Raji (cell line): ENCODE results near the gene P2RY14.

Experiments used
- POLR2A ChIP-seq: IDR thresholded peaks from 2 replicates; pipeline ENCODE4 v1.6.1; 2011; ENCODE audit warnings: low read depth, low read length, control low read depth; ENCODE audit not compliant: insufficient read depth

Gene P2RY14

DNA sequence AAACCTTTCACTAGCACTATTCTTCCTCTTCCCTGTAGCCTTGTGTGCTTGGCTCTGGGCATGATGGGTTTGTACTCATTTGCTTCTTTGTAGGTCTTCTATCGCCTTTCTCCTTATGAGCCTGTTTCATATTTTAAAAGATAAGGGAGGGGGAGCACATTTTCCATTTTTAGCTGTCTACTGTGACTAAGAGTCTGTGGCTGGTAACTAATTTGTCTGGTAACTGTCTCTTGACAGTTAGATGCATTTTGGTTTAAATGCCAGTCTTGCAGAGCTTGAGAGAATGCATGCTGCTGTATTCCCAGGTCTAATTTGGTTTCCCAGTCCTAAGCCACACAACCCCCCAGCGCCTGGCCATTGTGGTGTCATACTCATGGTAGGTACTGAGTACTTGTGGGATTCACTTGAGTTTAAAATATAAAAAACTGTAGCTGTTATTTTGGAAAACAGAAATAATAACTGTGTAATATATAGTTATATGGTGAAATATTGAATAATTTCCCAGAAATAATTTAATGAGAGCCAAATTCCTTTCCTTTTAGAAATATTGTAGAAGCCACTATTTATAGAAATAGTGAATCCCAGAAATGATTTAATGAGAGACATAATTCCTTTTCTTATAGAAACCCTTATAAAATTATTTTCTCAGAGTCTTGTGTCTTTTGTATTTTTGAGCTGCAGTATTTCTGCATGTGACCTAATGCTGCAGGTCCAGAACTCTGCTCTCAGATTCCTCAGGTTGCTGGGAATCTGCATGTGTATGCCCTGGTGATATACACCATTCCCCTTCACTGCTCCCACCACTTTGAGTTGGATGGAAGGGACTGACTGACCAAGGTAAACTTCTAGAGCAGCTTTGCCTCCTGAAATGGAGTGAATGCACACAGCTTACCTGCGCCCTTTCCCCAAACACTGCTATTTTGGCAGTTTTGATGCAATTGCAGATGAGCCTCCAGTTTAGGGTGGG, 61.4 kb downstream of the P2RY14 start:
- no peak for TF ChIP-seq POLR2A

DNA sequence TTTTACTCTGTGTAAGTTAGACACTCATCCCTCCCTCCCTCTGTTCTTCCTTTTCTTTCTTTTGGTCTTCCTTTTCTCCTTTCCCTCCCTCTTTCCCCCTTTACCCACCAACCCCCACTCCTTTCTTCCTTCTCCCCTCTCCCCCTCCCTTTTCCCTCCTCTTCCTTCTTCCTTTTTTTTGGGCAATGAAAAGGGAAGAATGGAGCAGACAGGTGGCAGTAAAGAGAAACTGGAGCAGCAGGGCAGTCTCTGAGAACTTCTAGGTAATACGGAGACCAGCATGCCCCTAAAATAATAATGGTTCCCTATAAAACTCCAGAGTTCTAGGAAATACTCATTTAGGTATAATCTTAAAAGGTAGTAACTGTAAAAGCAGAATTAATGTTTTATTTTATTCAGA, 63.9 kb downstream of the P2RY14 start:
- TF ChIP-seq POLR2A, result no peak

GRCh38 chr3:151213881-151214280, 64.5 kb downstream of the P2RY14 start:
- TF ChIP-seq POLR2A, result no peak

DNA sequence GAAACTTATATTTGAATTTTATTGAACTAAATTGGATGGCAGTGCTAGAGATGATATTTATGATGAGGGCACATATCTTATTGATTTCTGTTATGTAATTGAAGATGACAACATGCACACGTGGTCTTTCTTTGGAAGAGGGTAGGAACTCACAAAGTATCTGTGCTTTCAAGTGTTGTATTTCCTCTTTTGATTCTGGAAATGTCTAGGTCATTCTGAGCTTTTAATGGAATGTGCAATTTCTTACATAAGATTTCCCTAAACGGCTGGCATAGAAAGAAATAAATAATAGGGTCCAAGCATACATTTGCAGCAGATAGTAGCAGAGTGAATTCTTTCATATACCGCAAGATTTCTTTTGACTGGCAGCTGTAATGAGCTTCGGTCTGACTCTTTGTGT, 65.2 kb downstream of the P2RY14 start:
- no peak for TF ChIP-seq POLR2A

DNA sequence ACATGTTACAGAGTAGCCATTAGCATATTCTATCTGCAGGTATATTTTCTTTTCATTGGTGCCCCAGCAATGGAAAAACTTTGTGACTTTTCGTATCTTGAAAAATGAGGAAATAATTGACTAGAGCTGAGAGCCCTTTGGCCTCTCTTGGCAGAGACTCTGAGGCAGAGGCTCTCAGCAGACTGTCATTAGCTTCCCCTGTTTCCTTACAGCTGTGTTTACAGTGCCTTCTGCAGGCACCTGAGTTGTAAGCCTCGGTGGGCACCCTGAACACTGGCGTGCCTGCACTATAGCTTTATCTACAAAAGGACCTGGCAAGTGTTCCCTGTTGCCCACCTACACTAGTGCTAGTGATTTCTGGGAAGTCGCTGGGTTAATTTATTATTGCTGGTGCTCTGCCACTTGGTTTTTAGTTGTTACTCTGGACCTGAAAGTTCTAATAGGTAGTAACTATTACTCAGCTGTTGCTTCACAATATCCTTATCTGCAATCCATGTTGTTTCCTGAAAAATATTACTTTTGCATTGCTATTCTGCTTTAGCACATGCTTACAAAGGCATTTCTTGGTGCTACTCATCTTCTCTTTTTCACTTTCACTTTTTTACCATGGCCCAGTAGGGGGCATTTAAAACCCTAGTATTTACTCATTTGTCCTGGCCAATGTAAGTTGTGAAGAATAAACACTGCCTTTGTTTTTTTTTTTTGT, 67.5 kb downstream of the P2RY14 start:
- TF ChIP-seq POLR2A, result no peak

DNA sequence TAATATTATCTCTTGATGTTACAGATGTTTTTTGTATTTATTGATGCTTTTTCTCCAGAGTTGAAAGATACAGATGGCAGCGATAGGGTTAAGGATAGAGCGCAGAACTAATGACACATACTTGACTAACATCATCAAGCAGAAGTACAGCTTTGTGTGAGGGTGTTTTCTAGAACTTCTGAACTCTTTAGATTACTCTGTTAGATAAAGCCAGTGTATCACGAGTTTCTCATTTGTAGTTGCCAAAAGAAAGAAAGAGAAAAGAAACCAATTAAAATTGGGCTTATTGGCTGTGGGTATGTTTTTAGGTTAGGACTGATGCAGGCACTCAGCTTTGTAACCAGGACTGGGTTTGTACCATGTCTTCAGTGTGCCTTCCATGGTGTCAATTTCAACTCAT, 68.7 kb downstream of the P2RY14 start:
- TF ChIP-seq POLR2A, result no peak

GRCh38 chr3:151206201-151206600, 72.1 kb downstream of the P2RY14 start:
- TF ChIP-seq POLR2A, result no peak

GRCh38 chr3:151205482-151205881, 72.9 kb downstream of the P2RY14 start:
- no peak for TF ChIP-seq POLR2A

GRCh38 chr3:151204530-151205402, 73.6 kb downstream of the P2RY14 start:
- TF ChIP-seq POLR2A, result no peak

- TF ChIP-seq POLR2A, result no peak
Observed at GRCh38 chr3:151203051-151203420, 75.3 kb downstream of the P2RY14 start, which contains the start of gene GPR171. TSS of gene GPR171 (minus strand) at chr3:151203216. CDS start at chr3:151199386, 3,830 bp downstream.

DNA sequence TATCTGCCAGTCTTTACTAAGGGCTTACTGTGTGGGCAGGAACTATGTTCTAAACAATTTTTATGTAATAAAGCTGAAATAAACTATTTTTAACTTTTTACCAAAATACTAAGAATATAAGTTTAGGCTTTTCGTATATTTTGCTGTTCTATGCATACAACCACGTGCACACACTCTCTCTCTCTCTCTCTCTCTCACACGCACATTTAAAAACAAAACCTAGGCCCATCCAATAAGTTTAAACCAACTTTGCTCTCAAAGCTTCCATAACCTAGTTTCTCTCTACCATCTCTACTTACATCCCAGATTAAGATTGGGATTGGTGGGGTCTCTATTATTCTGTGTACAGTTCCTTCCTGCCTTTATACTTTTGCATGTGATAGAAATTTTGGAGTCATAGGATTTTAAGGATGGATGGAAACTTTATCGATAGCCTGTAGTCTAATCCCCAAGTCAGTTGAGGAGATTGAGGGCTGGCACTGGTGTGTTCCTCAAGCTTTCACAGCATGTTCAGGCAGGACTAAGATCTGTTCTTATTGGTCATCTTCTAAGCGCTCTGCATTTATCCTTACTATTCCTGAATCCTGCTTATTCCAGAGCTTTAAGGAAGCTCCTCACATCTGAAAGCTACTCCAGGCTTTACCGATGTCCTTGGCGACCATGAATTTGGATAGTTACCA, 77.2 kb downstream of the P2RY14 start:
- TF ChIP-seq POLR2A, result no peak

DNA sequence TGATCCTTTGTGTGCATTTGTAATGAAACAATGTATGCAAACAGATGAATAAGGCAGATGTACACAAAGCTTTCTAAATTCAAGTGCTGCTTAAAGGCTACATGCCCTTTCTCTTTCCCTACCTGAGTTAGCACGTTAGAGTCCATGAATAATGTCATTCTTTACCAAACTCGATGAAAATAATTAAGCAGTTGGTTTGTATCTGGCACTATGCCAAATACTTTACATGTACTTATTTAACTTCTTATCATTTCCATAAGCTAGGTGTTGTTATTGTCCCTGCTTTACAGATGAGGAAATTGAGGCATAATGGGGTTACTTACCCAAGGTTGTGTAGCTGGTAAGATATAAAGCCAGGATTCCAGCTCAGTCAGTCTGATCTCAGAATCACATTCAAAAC, 77.8 kb downstream of the P2RY14 start:
- TF ChIP-seq POLR2A, result no peak

DNA sequence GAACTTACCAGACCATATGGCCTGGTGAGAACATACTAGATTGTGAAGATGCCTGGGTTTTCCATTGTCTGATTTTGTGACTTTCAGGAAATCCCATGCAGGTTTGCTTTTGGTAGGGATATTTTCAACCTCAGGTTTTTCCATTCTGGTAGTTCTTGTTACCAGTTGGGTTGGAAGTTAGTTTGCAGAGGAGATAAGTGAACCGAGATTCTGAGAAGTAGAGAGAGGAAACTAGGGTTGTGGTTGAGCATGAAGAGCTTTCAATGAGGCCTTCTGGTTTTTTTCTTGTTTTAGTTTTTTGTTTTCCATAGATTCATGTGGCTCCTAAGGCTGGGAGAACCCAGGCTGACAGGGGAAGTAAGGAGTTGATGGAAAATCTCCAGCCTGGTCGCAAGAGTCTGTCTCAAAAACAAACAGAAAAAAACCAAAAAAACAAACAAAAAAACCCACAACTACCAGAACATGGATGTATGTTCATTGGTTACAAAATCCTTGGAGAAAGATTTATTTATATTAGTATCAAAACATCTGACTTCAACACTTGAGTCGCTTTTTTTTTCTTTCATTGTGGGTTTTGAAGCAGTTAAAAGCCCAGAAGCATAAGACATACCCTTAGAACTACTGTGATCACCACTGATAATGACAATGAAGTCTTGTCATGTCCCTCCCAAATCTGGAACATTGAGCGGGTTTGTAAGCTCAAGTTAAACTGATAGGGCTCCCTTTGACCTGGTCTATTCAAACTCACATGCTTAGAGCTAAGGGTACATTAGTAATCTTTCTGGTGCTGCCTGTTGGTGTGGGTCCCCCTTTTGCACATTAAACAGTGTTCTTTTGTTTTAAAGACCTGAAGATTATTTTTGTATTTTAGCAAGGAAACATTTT, 78.5 kb downstream of the P2RY14 start:
- TF ChIP-seq POLR2A, result no peak

DNA sequence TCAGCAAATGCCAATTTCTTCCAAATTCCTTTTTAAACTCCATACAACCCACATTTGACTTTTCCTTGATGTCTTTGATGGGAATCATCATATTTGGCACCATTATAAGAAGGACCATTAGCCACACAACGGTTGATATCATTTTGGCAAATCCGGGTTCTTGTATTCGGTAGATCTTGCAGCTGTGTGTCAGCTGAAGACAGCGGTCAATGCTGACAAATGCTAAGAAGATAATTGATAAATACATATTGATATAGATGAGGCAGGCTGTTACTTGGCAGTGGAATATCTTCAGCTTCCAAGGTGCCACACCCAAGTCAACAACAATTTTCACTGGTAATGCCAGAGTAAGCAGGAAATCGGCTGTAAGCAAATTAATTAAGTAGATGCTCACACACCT, 79.5 kb downstream of the P2RY14 start:
- TF ChIP-seq POLR2A, result no peak
